Calu3 (cell line): ENCODE results near the gene EYS. TPM values are rescaled to one million over a fixed set of nuclear protein-coding genes. Genes with fewer than 3 reads are reported as not detected.
"Not testable (repeated sequence)": the region's sequence is repeated elsewhere in the genome, so short reads cannot be mapped to it uniquely, and the experiment has no call there.

ENCODE experiments used
- BruUV-seq: library from RNA; stranded (reverse); fragments of 400-500 nt; replicated peaks from 2 replicates; lab custom pipeline; 2021; lab: Mats Ljungman, UMichigan
- CTCF ChIA-PET: fragments of 300-600 bp; sonication (Branson Sonifier 250); formaldehyde crosslinking; loops from one replicate; lab custom pipeline; 2022; ENCODE audit warnings: antibody characterized with exemption; lab: Charles Lee
- DNase-seq: peaks from one replicate; pipeline ENCODE4 v3.0.0; 2022
- H3K27ac Mint-ChIP-seq: one replicate; pipeline ENCODE4 v1.8.0; 2022; ENCODE audit warnings: mixed read lengths; ENCODE audit not compliant: unreplicated experiment
- H3K27me3 Mint-ChIP-seq: one replicate; pipeline ENCODE4 v1.8.0; 2022; ENCODE audit warnings: mixed read lengths; ENCODE audit not compliant: unreplicated experiment
- H3K36me3 Mint-ChIP-seq: one replicate; pipeline ENCODE4 v1.8.0; 2022; ENCODE audit warnings: mild to moderate bottlenecking, moderate library complexity, mixed read lengths; ENCODE audit not compliant: insufficient read depth, unreplicated experiment
- H3K4me1 Mint-ChIP-seq: one replicate; pipeline ENCODE4 v1.8.0; 2022; ENCODE audit warnings: mild to moderate bottlenecking, low read depth, mixed read lengths; ENCODE audit not compliant: unreplicated experiment
- H3K4me3 Mint-ChIP-seq: one replicate; pipeline ENCODE4 v1.8.0; 2022; ENCODE audit warnings: mild to moderate bottlenecking, low read depth, moderate library complexity, mixed read lengths; ENCODE audit not compliant: unreplicated experiment
- H3K9me3 Mint-ChIP-seq: one replicate; pipeline ENCODE4 v1.8.0; 2022; ENCODE audit warnings: low read depth, mixed read lengths; ENCODE audit not compliant: unreplicated experiment
- CTCF ChIP-seq: fragments of 200-600 bp; IDR thresholded peaks from one replicate; pipeline ENCODE4 v1.8.0; 2022; ENCODE audit warnings: antibody characterized with exemption; ENCODE audit not compliant: unreplicated experiment
- intact Hi-C: fragments of 100-400 bp; cut with micrococcal nuclease; formaldehyde crosslinking; loops from one replicate; pipeline ENCODE4 v1.10.0; 2022; ENCODE audit not compliant: unreplicated experiment
- total RNA-seq: library from RNA; stranded (reverse); gene quantifications from 2 replicates; pipeline ENCODE4 v1.2.3, GENCODE V29; 2022

EYS gene
- total RNA-seq, 1 experiment from 2014 or later: not detected

GRCh38 chr6:65610746-65611145, 96.3 kb downstream of the EYS start:
- Mint-ChIP-seq H3K27me3 (no peaks in the 10 kb centered on the region), H3K4me1 (no peaks in the 10 kb centered on the region), H3K27ac (no peak overlapping the region), H3K4me3 (no peak overlapping the region), H3K36me3 (no peaks in the 10 kb centered on the region), H3K9me3 (no peaks in the 10 kb centered on the region)
- BruUV-seq: no TSS peak
- CTCF ChIA-PET: no interaction called here
- intact Hi-C loops: no loop called here
- no peak for TF ChIP-seq CTCF
- no peak for DNase-seq

- BruUV-seq: no TSS peak
- H3K9me3 Mint-ChIP-seq: no peaks in the 10 kb centered on the region
- H3K4me1 Mint-ChIP-seq: no peaks in the 10 kb centered on the region
- no peak for DNase-seq
- no peak for TF ChIP-seq CTCF
- no peak overlapping the region for H3K4me3 Mint-ChIP-seq
- H3K36me3 Mint-ChIP-seq: no peaks in the 10 kb centered on the region
- intact Hi-C loops: no loop called here
- CTCF ChIA-PET: no interaction called here
- H3K27me3 Mint-ChIP-seq: no peaks in the 10 kb centered on the region
- H3K27ac Mint-ChIP-seq: no peak overlapping the region
Observed at GRCh38 chr6:65595540-65595939, 111.5 kb downstream of the EYS start.

GRCh38 chr6:65570340-65570739, 136.7 kb downstream of the EYS start:
- TF ChIP-seq CTCF: no peak
- H3K36me3 Mint-ChIP-seq: peaks cover 5% of the 10 kb centered on the region
- H3K4me3 Mint-ChIP-seq: no peak overlapping the region
- no peak overlapping the region for H3K27ac Mint-ChIP-seq
- no peak for DNase-seq
- intact Hi-C loops: no loop called here
- peaks cover 9% of the 10 kb centered on the region for H3K4me1 Mint-ChIP-seq
- CTCF ChIA-PET: no interaction called here
- BruUV-seq: no TSS peak
- H3K9me3 Mint-ChIP-seq: peaks cover 9% of the 10 kb centered on the region
- H3K27me3 Mint-ChIP-seq: no peaks in the 10 kb centered on the region

GRCh38 chr6:65569505-65569904, 137.5 kb downstream of the EYS start:
- no peak overlapping the region for H3K27ac Mint-ChIP-seq
- CTCF ChIA-PET: no interaction called here

GRCh38 chr6:65569056-65569455, 138.0 kb downstream of the EYS start:
- H3K27ac Mint-ChIP-seq, H3K4me1 Mint-ChIP-seq, H3K27me3 Mint-ChIP-seq, CTCF ChIA-PET, BruUV-seq, H3K9me3 Mint-ChIP-seq, intact Hi-C loops, DNase-seq, H3K36me3 Mint-ChIP-seq: not testable (repeated sequence)
- peak overlapping the region; percentile 57 for H3K4me3 Mint-ChIP-seq

More at GRCh38 chr6:65569505-65569904, 137.5 kb downstream of the EYS start:
- peak; percentile 58 for DNase-seq
- H3K27me3 Mint-ChIP-seq: no peaks in the 10 kb centered on the region
- intact Hi-C loops: no loop called here
- peak overlapping the region; percentile 57 for H3K4me3 Mint-ChIP-seq
- no TSS peak for BruUV-seq
- H3K9me3 Mint-ChIP-seq: peaks cover 9% of the 10 kb centered on the region
- H3K4me1 Mint-ChIP-seq: peaks cover 9% of the 10 kb centered on the region
- TF ChIP-seq CTCF: no peak
- H3K36me3 Mint-ChIP-seq: peaks cover 5% of the 10 kb centered on the region
